GM13977 (cell line): Measurements from ENCODE around the gene SYT2.

Experiments used
- DNase-seq: peaks from one replicate; pipeline ENCODE4 v3.0.0; 2012; ENCODE audit warnings: low spot score
- in situ Hi-C: fragments of 300-500 bp; cut with MboI; formaldehyde crosslinking; loops from one replicate; pipeline ENCODE4 v1.12.0; 2022; ENCODE audit warnings: low sequenced_read_pairs, low pct_unique_long_range_greater_than_20kb, mixed read lengths, inconsistent platforms; ENCODE audit not compliant: unreplicated experiment
- TF ChIP-seq, protein P1 (sequence below): IDR thresholded peaks from 2 replicates; pipeline ENCODE4 v1.5.1; 2012; ENCODE audit warnings: mild to moderate bottlenecking, control low read depth; ENCODE audit not compliant: insufficient read depth; ENCODE audit errors: extremely low read depth, missing control alignments

Gene SYT2

DNA sequence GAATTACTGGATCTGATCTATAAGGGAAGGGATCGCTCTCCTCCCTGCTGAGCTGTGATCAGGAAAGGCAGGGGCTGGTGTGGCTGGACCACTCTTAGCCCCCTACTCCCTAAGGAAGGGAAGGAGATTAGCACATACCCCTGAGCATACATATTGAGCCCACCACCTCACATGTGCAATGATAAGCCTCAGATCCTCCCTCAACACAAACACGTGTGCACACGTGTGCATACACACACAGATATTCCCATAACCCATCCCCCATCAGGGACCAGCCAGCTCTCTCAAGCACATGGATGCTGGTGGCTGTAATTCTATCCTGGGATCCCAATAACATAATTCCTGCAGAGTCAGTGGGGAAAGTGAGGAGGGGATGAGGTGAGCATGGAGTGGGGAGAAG is 21.2 kb downstream of the SYT2 start:
- in situ Hi-C loops, result no loop called here
- TF ChIP-seq, protein P1, sequence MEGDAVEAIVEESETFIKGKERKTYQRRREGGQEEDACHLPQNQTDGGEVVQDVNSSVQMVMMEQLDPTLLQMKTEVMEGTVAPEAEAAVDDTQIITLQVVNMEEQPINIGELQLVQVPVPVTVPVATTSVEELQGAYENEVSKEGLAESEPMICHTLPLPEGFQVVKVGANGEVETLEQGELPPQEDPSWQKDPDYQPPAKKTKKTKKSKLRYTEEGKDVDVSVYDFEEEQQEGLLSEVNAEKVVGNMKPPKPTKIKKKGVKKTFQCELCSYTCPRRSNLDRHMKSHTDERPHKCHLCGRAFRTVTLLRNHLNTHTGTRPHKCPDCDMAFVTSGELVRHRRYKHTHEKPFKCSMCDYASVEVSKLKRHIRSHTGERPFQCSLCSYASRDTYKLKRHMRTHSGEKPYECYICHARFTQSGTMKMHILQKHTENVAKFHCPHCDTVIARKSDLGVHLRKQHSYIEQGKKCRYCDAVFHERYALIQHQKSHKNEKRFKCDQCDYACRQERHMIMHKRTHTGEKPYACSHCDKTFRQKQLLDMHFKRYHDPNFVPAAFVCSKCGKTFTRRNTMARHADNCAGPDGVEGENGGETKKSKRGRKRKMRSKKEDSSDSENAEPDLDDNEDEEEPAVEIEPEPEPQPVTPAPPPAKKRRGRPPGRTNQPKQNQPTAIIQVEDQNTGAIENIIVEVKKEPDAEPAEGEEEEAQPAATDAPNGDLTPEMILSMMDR, result no peak
- DNase-seq, result no peak

DNA sequence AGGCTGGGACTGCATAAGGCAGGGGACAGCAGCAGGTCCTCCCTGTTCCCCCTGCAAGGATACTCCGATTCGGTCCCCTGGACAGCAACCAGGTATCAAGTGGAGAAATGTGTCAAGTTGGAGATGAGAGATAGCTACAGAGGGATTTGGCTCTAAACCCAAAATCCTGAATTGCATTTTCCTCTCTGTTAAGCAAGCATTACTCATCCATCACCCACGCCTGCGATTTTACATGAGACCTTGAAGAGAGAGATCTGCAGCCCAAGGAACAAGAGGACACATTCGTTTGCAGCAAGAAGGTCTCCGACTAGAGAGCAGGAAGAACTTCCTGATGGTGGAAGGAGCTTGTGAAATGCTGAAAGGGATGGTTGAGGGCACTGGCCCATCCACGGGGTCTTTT is 21.9 kb downstream of the SYT2 start:
- TF ChIP-seq, protein P1, result no peak
- no peak for DNase-seq
- in situ Hi-C loops, result no loop called here

DNA sequence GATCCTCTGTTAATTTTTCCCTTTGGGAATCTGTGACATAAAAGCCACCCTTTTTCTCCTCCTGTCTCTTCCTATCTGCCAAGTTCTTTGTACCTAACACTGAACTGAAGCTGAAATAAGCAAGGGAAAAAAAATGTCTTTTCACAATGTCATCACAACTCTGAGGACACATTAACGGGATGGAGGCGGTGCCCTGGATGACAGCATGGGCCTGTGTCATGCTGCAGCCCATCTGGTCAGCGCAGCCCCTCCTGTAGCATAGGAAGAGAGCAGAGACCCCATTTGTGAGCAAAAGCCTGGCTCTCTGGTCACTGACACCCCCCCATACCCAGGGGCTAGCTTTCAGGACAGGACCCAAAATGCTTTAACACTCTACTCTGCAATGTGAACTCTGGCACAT is 22.5 kb downstream of the SYT2 start:
- TF ChIP-seq, protein P1, result no peak
- in situ Hi-C loops, result no loop called here
- DNase-seq, result no peak

DNA sequence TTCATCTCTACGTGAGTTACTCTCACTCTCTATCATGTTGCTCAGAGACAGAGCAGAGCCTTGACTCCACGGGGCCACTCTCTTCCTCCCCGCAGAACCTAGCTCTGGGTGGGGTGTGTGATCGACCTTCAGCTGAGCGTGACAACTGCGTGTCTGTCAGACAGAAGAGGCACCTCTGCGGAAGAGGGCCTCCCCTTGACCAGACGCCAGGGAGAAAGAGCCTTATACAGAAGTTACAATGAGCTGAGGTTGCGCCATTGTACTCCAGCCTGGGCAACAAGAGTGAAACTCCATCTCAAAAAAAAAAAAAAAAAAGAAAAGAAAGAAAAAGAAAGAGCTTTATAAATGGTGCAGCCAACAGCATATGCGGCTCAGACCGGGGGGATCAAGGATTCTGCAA is 22.9 kb downstream of the SYT2 start:
- in situ Hi-C loops, result no loop called here
- TF ChIP-seq, protein P1, result no peak
- no peak for DNase-seq

DNA sequence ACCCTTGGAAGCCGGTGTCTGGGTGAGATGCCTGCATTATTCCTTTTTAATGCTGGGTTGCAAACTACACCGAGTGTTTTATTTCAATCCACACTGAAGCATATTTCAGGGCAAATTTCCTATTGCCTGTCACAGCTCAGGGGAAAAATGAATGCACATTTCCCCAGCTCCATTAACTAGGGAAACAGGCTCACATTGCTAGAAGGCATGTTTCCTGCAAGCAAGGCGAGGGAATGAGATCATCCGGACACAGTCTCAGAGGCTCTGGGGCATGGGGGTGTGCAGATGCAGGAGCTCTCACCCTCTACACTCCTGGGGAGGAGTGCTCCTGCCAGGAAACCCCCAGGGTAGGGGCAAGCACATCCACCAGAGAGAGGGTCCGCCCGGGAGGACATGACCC is 24.6 kb downstream of the SYT2 start:
- in situ Hi-C loops, result no loop called here
- no peak for DNase-seq
- TF ChIP-seq, protein P1, result no peak

DNA sequence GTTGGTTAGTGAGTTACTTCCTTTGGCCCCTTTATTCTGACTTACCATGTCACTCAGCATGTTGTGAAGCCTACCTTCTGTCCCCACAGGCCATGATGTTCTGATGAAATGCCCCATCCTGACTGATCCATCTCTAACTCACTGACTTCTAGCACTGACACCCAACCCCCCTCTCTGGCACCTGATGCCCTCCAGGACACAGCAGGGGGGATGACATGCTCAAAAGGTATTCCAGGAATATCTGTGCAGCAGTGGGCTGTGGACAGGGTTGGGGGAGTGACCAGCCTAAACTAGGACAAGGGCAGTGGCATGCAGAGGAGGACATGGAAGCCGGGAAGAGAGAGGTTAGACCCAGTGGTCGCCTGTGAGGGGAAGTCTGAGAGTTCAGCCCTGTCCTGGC is 25.5 kb downstream of the SYT2 start:
- TF ChIP-seq, protein P1, result no peak
- DNase-seq, result no peak
- in situ Hi-C loops, result no loop called here

DNA sequence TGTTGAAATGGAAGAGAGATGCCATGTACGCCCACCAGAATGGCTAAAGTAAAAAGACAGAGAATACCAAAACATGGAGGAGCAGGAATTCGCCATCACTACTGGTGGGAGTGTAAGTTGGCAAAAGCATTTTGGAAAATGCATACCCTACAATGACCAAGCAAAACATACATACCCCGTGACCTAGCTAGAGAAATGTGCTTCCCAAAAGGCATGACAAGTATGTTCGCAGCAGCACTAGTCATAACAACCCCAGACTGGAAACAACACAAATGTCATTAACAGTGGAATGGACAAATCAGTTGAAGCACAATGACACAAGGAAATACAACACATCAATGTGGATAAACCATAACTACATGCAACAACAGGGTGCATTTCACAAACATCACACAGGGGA is 27.2 kb downstream of the SYT2 start:
- in situ Hi-C loops, result no loop called here
- TF ChIP-seq, protein P1, result no peak
- no peak for DNase-seq
